H1 (cell line): Measurements from ENCODE around the gene BTG2. TPM values are rescaled to one million over a fixed set of nuclear protein-coding genes. Genes with fewer than 3 reads are reported as not detected.

Source experiments
- CTCF ChIA-PET: fragments of 300-600 bp; sonication (Branson Sonifier 250); formaldehyde crosslinking; loops from one replicate; lab custom pipeline; 2021; ENCODE audit not compliant: partially characterized antibody; lab: Charles Lee
- POLR2A ChIA-PET: fragments of 300-600 bp; sonication (Branson Sonifier 250); formaldehyde crosslinking; loops from one replicate; lab custom pipeline; 2021; ENCODE audit warnings: inconsistent platforms; ENCODE audit not compliant: partially characterized antibody; lab: Charles Lee
- DNase-seq, 2 experiments: peaks; one replicate each; pipeline versions ENCODE4 v3.0.0 to v3.0.0-alpha.2; 2010 to 2022; ENCODE audit warnings: low spot score in 2 of 2, low read depth in 1 of 2, mixed read lengths in 1 of 2
- FAIRE-seq: peaks from 2 replicates; lab custom pipeline; 2011; peaks lifted over from hg19 to GRCh38; lab: Jason Lieb, UNC
- H2AFZ ChIP-seq: 2 replicates; pipeline ENCODE4 v1.8.1; 2012; ENCODE audit warnings: low read length, inconsistent platforms
- H2AK5ac ChIP-seq: 2 replicates; pipeline ENCODE4 v1.6.1; 2013; ENCODE audit warnings: low read depth, low read length
- H2BK120ac ChIP-seq: replicated peaks from 2 replicates; pipeline ENCODE3; 2013; ENCODE audit warnings: low read depth, low read length, inconsistent platforms
- H2BK12ac ChIP-seq: 2 replicates; pipeline ENCODE4 v1.6.1; 2013; ENCODE audit warnings: low read depth, low read length
- H2BK15ac ChIP-seq: 2 replicates; pipeline ENCODE4 v1.6.1; 2013; ENCODE audit warnings: low read length
- H2BK20ac ChIP-seq: 2 replicates; pipeline ENCODE4 v1.6.1; 2013; ENCODE audit warnings: low read length
- H2BK5ac ChIP-seq: 2 replicates; pipeline ENCODE4 v1.6.1; 2013; ENCODE audit warnings: low read depth, low read length
- H3K14ac ChIP-seq: 2 replicates; pipeline ENCODE4 v1.6.1; 2013; ENCODE audit warnings: inconsistent platforms; ENCODE audit not compliant: insufficient read length
- H3K18ac ChIP-seq: 2 replicates; pipeline ENCODE4 v1.6.1; 2013; ENCODE audit warnings: low read length; ENCODE audit errors: extremely low read depth
- H3K23ac ChIP-seq: 2 replicates; pipeline ENCODE4 v1.6.1; 2013; ENCODE audit warnings: inconsistent platforms; ENCODE audit not compliant: insufficient read length
- H3K23me2 ChIP-seq: 2 replicates; pipeline ENCODE4 v1.6.1; 2013; ENCODE audit warnings: low read depth, low read length
- H3K27ac ChIP-seq: 2 replicates; pipeline ENCODE4 v1.6.1; 2011; ENCODE audit warnings: low read depth, low read length, inconsistent platforms
- H3K27me3 ChIP-seq, 4 experiments: replicated peaks in 1 of 4; 1 replicate in 1 of 4; 2 replicates in 3 of 4; pipeline versions ENCODE4 v1.6.1 to v1.8.1; 2011 to 2013; ENCODE audit warnings: low read length in 3 of 4, mild to moderate bottlenecking in 3 of 4, inconsistent platforms in 2 of 4, mixed read lengths in 2 of 4, moderate library complexity in 1 of 4; ENCODE audit not compliant: control insufficient read depth in 3 of 4, insufficient read depth in 3 of 4; ENCODE audit errors: extremely low read depth in 1 of 4
- H3K36me3 ChIP-seq, 4 experiments: 2 replicates each; pipeline versions ENCODE4 v1.6.1 to v1.8.1; 2011 to 2013; ENCODE audit warnings: mild to moderate bottlenecking in 4 of 4, low read length in 3 of 4, moderate library complexity in 2 of 4, control low read depth in 1 of 4, inconsistent platforms in 1 of 4; ENCODE audit not compliant: insufficient read depth in 4 of 4, control insufficient read depth in 2 of 4
- H3K4ac ChIP-seq: replicated peaks from 2 replicates; pipeline ENCODE3; 2013; ENCODE audit warnings: low read length, low read depth, mixed read lengths, inconsistent platforms; ENCODE audit not compliant: insufficient read length
- H3K4me1 ChIP-seq, 4 experiments: replicated peaks in 1 of 4; 1 replicate in 1 of 4; 2 replicates in 3 of 4; pipeline versions ENCODE4 v1.6.1 to v1.8.1; 2011 to 2013; ENCODE audit warnings: low read length in 3 of 4, inconsistent platforms in 2 of 4, mixed read lengths in 1 of 4; ENCODE audit not compliant: insufficient read depth in 4 of 4, control insufficient read depth in 3 of 4
- H3K4me2 ChIP-seq, 2 experiments: 2 replicates each; pipeline versions ENCODE4 v1.6.1 to v1.8.1; 2011 to 2013; ENCODE audit warnings: low read depth in 2 of 2, low read length in 2 of 2, control low read depth in 1 of 2, inconsistent platforms in 1 of 2, mild to moderate bottlenecking in 1 of 2; ENCODE audit not compliant: insufficient read depth in 1 of 2
- H3K4me3 ChIP-seq, 4 experiments: fragments of 200-600, 300-600 bp in 1 of 4; sonication (generic), shearing (Covaris generic), sonication (Bioruptor Twin) in 1 of 4; 2 replicates each; pipeline versions ENCODE4 v1.5.1 to v1.8.1; 2011 to 2016; ENCODE audit warnings: low read length in 4 of 4, low read depth in 3 of 4, control low read depth in 2 of 4, inconsistent platforms in 2 of 4, mild to moderate bottlenecking in 2 of 4, mixed read lengths in 1 of 4, moderate library complexity in 1 of 4; ENCODE audit not compliant: insufficient read depth in 2 of 4; ENCODE audit errors: extremely low read depth in 1 of 4
- H3K56ac ChIP-seq: replicated peaks from 2 replicates; pipeline ENCODE3; 2013; ENCODE audit warnings: low read depth, mild to moderate bottlenecking, mixed read lengths, low read length, inconsistent platforms; ENCODE audit not compliant: insufficient read length
- H3K79me1 ChIP-seq: 2 replicates; pipeline ENCODE4 v1.6.1; 2013; ENCODE audit warnings: low read depth, low read length, control low read depth
- H3K79me2 ChIP-seq, 2 experiments: 2 replicates each; pipeline versions ENCODE4 v1.6.1 to v1.8.1; 2012 to 2013; ENCODE audit warnings: low read length in 2 of 2, mild to moderate bottlenecking in 2 of 2, inconsistent platforms in 1 of 2; ENCODE audit not compliant: insufficient read depth in 2 of 2, control insufficient read depth in 1 of 2
- H3K9ac ChIP-seq, 4 experiments: replicated peaks in 1 of 4; 1 replicate in 1 of 4; 2 replicates in 3 of 4; pipeline versions ENCODE4 v1.6.1 to v1.8.1; 2011 to 2013; ENCODE audit warnings: low read depth in 3 of 4, low read length in 3 of 4, control low read depth in 2 of 4, mild to moderate bottlenecking in 2 of 4, moderate library complexity in 2 of 4, inconsistent platforms in 1 of 4; ENCODE audit errors: extremely low read depth in 1 of 4
- H3K9me3 ChIP-seq, 2 experiments: 2 replicates each; pipeline versions ENCODE4 v1.6.1 to v1.8.1; 2012 to 2013; ENCODE audit warnings: mild to moderate bottlenecking in 2 of 2, moderate library complexity in 2 of 2, control low read depth in 1 of 2, inconsistent platforms in 1 of 2, low read depth in 1 of 2, low read length in 1 of 2, mixed read lengths in 1 of 2; ENCODE audit not compliant: insufficient read depth in 2 of 2
- H4K20me1 ChIP-seq, 2 experiments: replicated peaks in 1 of 2; 2 replicates each; pipeline versions ENCODE3 to v1.8.1; 2011 to 2013; ENCODE audit warnings: inconsistent platforms in 2 of 2, low read length in 2 of 2, mild to moderate bottlenecking in 1 of 2; ENCODE audit not compliant: insufficient read depth in 2 of 2, control insufficient read depth in 1 of 2
- H4K5ac ChIP-seq: 2 replicates; pipeline ENCODE4 v1.6.1; 2013; ENCODE audit warnings: low read length, low read depth, mixed read lengths, inconsistent platforms; ENCODE audit not compliant: insufficient read length
- H4K8ac ChIP-seq: 2 replicates; pipeline ENCODE4 v1.8.0; 2013; ENCODE audit warnings: mild to moderate bottlenecking, moderate library complexity, low read length, inconsistent platforms; ENCODE audit not compliant: insufficient read depth; ENCODE audit errors: extremely low read depth
- H4K91ac ChIP-seq: replicated peaks from 2 replicates; pipeline ENCODE3; 2013; ENCODE audit warnings: low read length, mixed read lengths, inconsistent platforms; ENCODE audit not compliant: insufficient read length
- BCL11A ChIP-seq, 2 experiments: IDR thresholded peaks; one replicate each; pipeline ENCODE4 v1.6.1; 2011; ENCODE audit warnings: low read depth in 2 of 2, low read length in 2 of 2, mild to moderate bottlenecking in 2 of 2
- EGR1 ChIP-seq: IDR thresholded peaks from 2 replicates; pipeline ENCODE4 v1.6.1; 2011; ENCODE audit warnings: low read depth, low read length, borderline replicate concordance
- MAFK ChIP-seq: IDR thresholded peaks from 2 replicates; pipeline ENCODE4 v1.6.1; 2012; ENCODE audit warnings: low read depth, mild to moderate bottlenecking, improper control_type of control experiment, low read length
- TAF1 ChIP-seq: IDR thresholded peaks from 2 replicates; pipeline ENCODE4 v1.6.1; 2011; ENCODE audit warnings: mild to moderate bottlenecking, low read depth, low read length
- WGBS, 2 experiments: shearing (Covaris generic) in 1 of 2; methylation state at CpG; one replicate each; pipeline versions ENCODE4 v1.1.6 to v1.1.7; 2013 to 2015; ENCODE audit warnings: low lambda C conversion rate in 2 of 2, mixed read lengths in 2 of 2, inconsistent platforms in 1 of 2, low coverage in 1 of 2, missing lambda C conversion rate in 1 of 2; ENCODE audit not compliant: insufficient replicate concordance in 2 of 2, insufficient coverage in 1 of 2, insufficient read length in 1 of 2; ENCODE audit errors: extremely low coverage in 1 of 2, missing lambda C conversion rate in 1 of 2; 5-methylcytosine and 5-hydroxymethylcytosine counted together
- polyA plus RNA-seq, 7 experiments: library from polyadenylated mRNA; depleted of rRNA in 3 of 7; stranded (reverse) in 5 of 7; unstranded in 2 of 7; fragments of >200 nt in 5 of 7; fragments of 200-250 nt in 2 of 7; gene quantifications; 1 replicate in 5 of 7; 2 replicates in 1 of 7; 4 replicates in 1 of 7; pipeline versions ENCODE4 v1.2.1 to v1.2.3, GENCODE V29; 2011 to 2013; ENCODE audit warnings: missing spikeins in 2 of 7, mixed read lengths in 2 of 7
- total RNA-seq: library from RNA; stranded (reverse); fragmentation: NEBNext Ultra II Directional; extraction: Animal tissue kit (Norgen Biotek cat#: 25700); gene quantifications from 2 replicates; pipeline ENCODE4 v1.2.1, GENCODE V29; 2021
- TF ChIP-seq, protein P1 (sequence below): IDR thresholded peaks from 2 replicates; pipeline ENCODE4 v1.6.1; 2012; ENCODE audit warnings: low read length, inconsistent platforms

Gene BTG2
- total and polyA plus RNA-seq, 2 of the 8 experiments (the other 6 are each of a cell fraction or from before 2014, with no cell fraction given) = 4.8 to 11.0 TPM

GRCh38 chr1:203276408-203276807 is 28.9 kb upstream of the BTG2 start:
- H3K36me3 ChIP-seq = no peaks in the 10 kb centered on the region
- no peak for FAIRE-seq

More at GRCh38 chr1:203276408-203276807, 28.9 kb upstream of the BTG2 start:
- CTCF ChIA-PET = interaction anchor here (1.1 to 39.0 kb wide), 7 partner anchors 8 to 237 kb away, joined by 3 to 785 read pairs (median 30); partner anchors contain the start of genes BTG2 and OPTC
- Histone ChIP-seq H4K8ac (no peak overlapping the region), H3K79me2 (no peaks in the 10 kb centered on the region), H2BK15ac (no peak overlapping the region), H2BK5ac (no peak overlapping the region), H2AK5ac (no peak overlapping the region), H2BK12ac (no peak overlapping the region), H3K23me2 (no peaks in the 10 kb centered on the region; the same call in 1 of the 2 replicates), H3K4me2 (no peak overlapping the region), H3K56ac (no peak overlapping the region), H3K27me3 (peaks cover 0 to 34% (median 10%) of the 10 kb centered on the region in 4 experiments; a peak in 5 of 7 replicates), H2BK120ac (no peak overlapping the region), H3K4me1 (peaks cover 3 to 17% (median 9%) of the 10 kb centered on the region in 4 experiments), H3K4ac (no peak overlapping the region), H3K4me3 (no peak overlapping the region), H4K91ac (no peak overlapping the region), H3K23ac (no peak overlapping the region), H4K5ac (no peak overlapping the region), H3K9ac (no peak overlapping the region), H2AFZ (no peak overlapping the region)
- DNase-seq = no peak
- POLR2A ChIA-PET = no interaction called here
- TF ChIP-seq MAFK = no peak
- no peak for TF ChIP-seq TAF1
- TF ChIP-seq BCL11A (IDR thresholded peaks at IDR 0.05; ENCODE audit: low read depth in 2 of 2, low read length in 2 of 2) = no peak
- TF ChIP-seq, protein P1, sequence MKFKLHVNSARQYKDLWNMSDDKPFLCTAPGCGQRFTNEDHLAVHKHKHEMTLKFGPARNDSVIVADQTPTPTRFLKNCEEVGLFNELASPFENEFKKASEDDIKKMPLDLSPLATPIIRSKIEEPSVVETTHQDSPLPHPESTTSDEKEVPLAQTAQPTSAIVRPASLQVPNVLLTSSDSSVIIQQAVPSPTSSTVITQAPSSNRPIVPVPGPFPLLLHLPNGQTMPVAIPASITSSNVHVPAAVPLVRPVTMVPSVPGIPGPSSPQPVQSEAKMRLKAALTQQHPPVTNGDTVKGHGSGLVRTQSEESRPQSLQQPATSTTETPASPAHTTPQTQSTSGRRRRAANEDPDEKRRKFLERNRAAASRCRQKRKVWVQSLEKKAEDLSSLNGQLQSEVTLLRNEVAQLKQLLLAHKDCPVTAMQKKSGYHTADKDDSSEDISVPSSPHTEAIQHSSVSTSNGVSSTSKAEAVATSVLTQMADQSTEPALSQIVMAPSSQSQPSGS = no peak
- no peak for TF ChIP-seq EGR1
- TF ChIP-seq, all 59 proteins: peak for 0
- no peak overlapping the region for H3K27ac ChIP-seq
- no peaks in the 10 kb centered on the region for H3K9me3 ChIP-seq
- no peak overlapping the region for H3K14ac ChIP-seq
- no peaks in the 10 kb centered on the region for H4K20me1 ChIP-seq
- WGBS, 2 experiments = 87% methylated on average over 5 of the region's 5 CpGs; no CpG with 5 or more reads in 1 of the 2 experiments
- no peak overlapping the region for H3K18ac ChIP-seq
- no peak overlapping the region for H2BK20ac ChIP-seq
- no peaks in the 10 kb centered on the region for H3K79me1 ChIP-seq
